ENCODE measurements around the gene ITGAD. TPM values are rescaled to one million over a fixed set of nuclear protein-coding genes. Genes with fewer than 3 reads are reported as not detected.

Gene ITGAD
- total and polyA plus RNA-seq, 12 donors = 0.03 to 0.35 (median 0.11) TPM; not detected in 5

GRCh38 chr16:31411024-31411844, 18.1 kb downstream of the ITGAD start:
- no peak for TF ChIP-seq POLR2A (IDR thresholded peaks at IDR 0.05)
- no peak for TF ChIP-seq CTCF (IDR thresholded peaks at IDR 0.05)
- 61 to 83% (median 78%) methylated on average over 13 to 22 of the region's 22 CpGs for WGBS, 4 donors

GRCh38 chr16:31412750-31413149, 19.6 kb downstream of the ITGAD start:
- no peaks in the 10 kb centered on the region for H3K4me1 ChIP-seq (replicated peaks in 1 of 2)
- no peaks in the 10 kb centered on the region for H3K27me3 ChIP-seq
- H3K36me3 ChIP-seq (replicated peaks in 1 of 2) = no peaks in the 10 kb centered on the region
- H3K9me3 ChIP-seq (replicated peaks in 1 of 3) = no peaks in the 10 kb centered on the region
- WGBS, 4 donors = 80 to 87% (median 83%) methylated on average over 10 of the region's 10 CpGs
- DNase-seq = no peak
- intact Hi-C loops (cut with DNase I) = no loop called here
- no peak overlapping the region for H3K4me3 ChIP-seq
- H3K27ac ChIP-seq = no peak overlapping the region
- TF ChIP-seq POLR2A (IDR thresholded peaks at IDR 0.05) (no peak), CTCF (IDR thresholded peaks at IDR 0.05) (no peak)

More at GRCh38 chr16:31411024-31411844, 18.1 kb downstream of the ITGAD start:
- no peaks in the 10 kb centered on the region for H3K9me3 ChIP-seq (replicated peaks in 1 of 3)
- no peaks in the 10 kb centered on the region for H3K27me3 ChIP-seq
- H3K4me1 ChIP-seq (replicated peaks in 1 of 2) = no peaks in the 10 kb centered on the region
- no peak overlapping the region for H3K4me3 ChIP-seq
- intact Hi-C loops (cut with DNase I) = no loop called here
- no peaks in the 10 kb centered on the region for H3K36me3 ChIP-seq (replicated peaks in 1 of 2)
- DNase-seq = no peak
- H3K27ac ChIP-seq = no peak overlapping the region

GRCh38 chr16:31413381-31413780, 20.2 kb downstream of the ITGAD start:
- 88 to 90% (median 89%) methylated on average over 5 of the region's 5 CpGs for WGBS, 4 donors
- intact Hi-C loops (cut with DNase I) = no loop called here
- H3K9me3 ChIP-seq (replicated peaks in 1 of 3) = no peaks in the 10 kb centered on the region
- no peak overlapping the region for H3K27ac ChIP-seq
- TF ChIP-seq POLR2A (IDR thresholded peaks at IDR 0.05) (no peak), CTCF (IDR thresholded peaks at IDR 0.05) (no peak)
- no peak for DNase-seq
- H3K4me3 ChIP-seq = no peak overlapping the region
- no peaks in the 10 kb centered on the region for H3K36me3 ChIP-seq (replicated peaks in 1 of 2)
- no peaks in the 10 kb centered on the region for H3K27me3 ChIP-seq
- no peaks in the 10 kb centered on the region for H3K4me1 ChIP-seq (replicated peaks in 1 of 2)

- DNase-seq = no peak
- no peaks in the 10 kb centered on the region for H3K4me1 ChIP-seq (replicated peaks in 1 of 2)
- TF ChIP-seq POLR2A (IDR thresholded peaks at IDR 0.05) (no peak), CTCF (IDR thresholded peaks at IDR 0.05) (no peak)
- no peak overlapping the region for H3K27ac ChIP-seq
- 83 to 92% (median 85%) methylated on average over 4 of the region's 4 CpGs for WGBS, 4 donors
- H3K36me3 ChIP-seq (replicated peaks in 1 of 2) = no peaks in the 10 kb centered on the region
- H3K4me3 ChIP-seq = no peak overlapping the region
- no peaks in the 10 kb centered on the region for H3K27me3 ChIP-seq
- H3K9me3 ChIP-seq (replicated peaks in 1 of 3) = no peaks in the 10 kb centered on the region
- intact Hi-C loops (cut with DNase I) = no loop called here
Measured at GRCh38 chr16:31413943-31414342, 20.8 kb downstream of the ITGAD start.
